Measurements from ENCODE around the gene ATP5IF1.

- TF ChIP-seq CTCF (IDR thresholded peaks at IDR 0.05; ENCODE audit: insufficient read depth, low read length), result no peak
- no peak for TF ChIP-seq POLR2AphosphoS5 (IDR thresholded peaks at IDR 0.05; ENCODE audit: low read depth)
These were observed 36.3 kb upstream of the ATP5IF1 start for GRCh38 chr1:28199328-28200233.
